NCI-H146 (cell line): Measurements from ENCODE around the gene SDK1.
A peak's percentile ranks its signal among the peaks of the same experiment; 100 is the strongest.

ENCODE experiments used
- DNase-seq: peaks from one replicate; lab custom pipeline; 2025; lab: John Stamatoyannopoulos, UW

SDK1 gene

DNA sequence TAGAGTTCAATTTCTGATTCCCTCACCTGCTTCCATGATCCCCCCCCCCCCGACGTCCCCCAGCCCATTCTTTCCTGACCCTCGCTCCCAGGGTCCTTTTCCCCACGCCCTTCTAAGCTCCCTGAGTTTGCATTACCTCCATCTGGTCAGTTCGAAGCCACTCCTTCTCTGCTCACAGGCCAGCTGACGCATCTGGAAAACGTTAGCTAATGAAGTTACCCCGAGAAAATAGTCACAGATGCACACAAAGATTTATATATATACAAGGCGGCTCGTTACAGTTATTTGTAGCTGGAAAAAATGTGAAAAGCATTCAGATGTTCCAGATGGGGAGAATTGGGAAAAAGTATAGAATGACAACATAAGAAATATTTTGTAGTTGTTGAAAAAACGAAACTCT, 751.1 kb downstream of the SDK1 start:
- no peak for DNase-seq

GRCh38 chr7:4054158-4054557, 753.1 kb downstream of the SDK1 start:
- DNase-seq: no peak

DNA sequence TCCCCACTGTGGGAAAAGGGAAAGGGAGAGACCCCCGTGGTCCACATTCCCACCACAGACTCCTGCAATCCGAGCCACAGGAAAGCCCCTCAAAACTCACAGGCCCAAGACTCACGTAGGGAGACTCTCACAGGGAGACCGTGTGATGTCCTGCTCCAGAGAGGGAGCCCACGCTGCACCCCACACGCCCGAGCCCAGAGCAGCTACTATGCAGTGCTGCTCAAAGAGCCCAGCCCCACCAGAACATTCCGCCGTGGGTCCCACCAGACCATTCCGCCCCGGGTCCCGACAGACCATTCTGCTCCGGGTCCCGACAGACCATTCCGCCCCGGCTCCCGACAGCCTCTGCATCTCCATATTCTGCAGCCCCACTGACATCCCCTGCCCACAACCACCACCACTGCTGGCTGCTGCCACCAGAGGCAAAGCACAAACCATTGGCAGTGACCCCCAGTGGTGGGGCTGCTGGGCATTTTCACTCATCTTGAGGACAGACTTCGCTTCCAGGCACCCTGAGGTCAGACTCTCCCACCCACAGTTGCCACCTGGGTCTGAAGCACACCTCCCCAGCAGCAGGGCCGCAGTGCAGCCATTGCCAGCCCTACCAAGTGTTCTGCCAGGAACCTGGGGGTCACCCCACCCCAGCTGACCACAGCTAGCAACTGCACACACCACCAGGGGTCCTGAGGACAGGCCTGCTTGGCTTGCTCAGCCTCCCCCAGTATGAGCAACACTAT, 755.7 kb downstream of the SDK1 start:
- DNase-seq: no peak

DNA sequence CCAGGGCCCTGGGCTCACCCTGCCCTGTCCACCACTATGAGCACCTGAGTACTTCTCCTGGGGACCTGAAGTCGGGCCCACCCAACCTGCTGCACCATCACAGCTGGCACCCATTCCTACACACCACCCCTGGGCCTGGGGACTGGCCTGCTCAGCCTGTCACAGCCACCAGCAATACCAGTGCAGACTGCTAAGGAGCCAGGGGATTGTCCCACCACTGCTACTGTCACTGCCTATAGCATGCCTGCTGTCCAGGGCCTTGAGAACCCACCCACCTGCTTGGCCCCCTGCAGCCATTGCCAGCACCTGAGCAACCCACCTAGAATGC, 756.2 kb downstream of the SDK1 start:
- no peak for DNase-seq

DNA sequence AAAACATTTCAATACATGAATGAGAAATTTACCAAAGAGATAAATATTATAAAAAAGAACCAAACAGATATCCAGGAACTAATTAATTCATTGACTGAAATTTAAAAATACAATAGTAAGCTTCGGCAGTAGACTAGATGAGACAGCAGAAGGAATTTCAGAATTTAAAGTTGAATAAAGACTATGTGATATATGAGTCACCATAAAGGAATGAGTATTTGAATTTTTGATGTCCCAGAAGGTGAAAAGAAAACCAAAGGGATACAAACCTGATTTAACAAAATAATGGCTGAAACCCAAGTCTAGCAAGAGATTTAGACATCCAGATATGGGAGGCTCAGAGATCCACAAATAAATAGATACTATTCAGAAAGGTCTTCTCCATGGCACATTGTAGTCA, 757.1 kb downstream of the SDK1 start:
- no peak for DNase-seq

DNA sequence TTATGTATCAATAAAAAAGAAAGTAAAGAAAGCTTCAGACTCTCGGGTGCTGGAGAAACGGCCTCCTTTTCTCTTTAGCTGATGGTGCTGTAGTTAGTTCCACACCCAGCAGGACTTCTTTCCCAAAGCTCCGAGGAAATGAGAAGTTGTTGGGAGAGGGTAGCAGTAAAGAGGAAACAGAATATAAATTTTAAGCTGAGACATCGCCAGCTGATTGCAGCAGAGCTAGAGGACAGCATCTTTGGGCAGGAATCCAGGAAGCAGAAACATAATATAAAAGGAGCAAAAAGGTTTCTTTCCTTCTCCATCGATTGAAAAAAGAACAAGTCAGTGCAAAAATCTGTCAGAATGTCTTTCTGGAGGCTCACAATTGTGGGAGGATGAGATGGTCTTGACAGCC, 764.1 kb downstream of the SDK1 start:
- no peak for DNase-seq

DNA sequence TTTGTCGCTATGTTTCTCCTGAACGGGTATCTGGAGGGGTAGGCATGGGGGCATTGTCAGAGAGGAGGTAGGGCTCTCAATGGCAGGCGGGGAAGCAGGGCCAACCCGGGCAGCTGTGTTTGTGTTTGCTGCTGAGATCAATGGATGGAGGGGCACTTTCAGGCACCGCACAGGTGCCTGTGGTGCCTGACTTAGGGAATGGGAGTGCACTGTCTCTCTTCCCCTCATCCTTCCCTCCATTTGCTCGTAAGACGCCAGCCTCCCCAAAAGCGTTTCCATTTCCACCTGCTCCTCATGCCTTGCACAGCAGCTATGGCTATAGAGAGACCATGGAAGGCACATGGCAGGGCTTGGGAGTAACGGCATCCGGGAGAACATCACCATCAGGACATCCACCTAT, 765.2 kb downstream of the SDK1 start:
- DNase-seq: no peak

DNA sequence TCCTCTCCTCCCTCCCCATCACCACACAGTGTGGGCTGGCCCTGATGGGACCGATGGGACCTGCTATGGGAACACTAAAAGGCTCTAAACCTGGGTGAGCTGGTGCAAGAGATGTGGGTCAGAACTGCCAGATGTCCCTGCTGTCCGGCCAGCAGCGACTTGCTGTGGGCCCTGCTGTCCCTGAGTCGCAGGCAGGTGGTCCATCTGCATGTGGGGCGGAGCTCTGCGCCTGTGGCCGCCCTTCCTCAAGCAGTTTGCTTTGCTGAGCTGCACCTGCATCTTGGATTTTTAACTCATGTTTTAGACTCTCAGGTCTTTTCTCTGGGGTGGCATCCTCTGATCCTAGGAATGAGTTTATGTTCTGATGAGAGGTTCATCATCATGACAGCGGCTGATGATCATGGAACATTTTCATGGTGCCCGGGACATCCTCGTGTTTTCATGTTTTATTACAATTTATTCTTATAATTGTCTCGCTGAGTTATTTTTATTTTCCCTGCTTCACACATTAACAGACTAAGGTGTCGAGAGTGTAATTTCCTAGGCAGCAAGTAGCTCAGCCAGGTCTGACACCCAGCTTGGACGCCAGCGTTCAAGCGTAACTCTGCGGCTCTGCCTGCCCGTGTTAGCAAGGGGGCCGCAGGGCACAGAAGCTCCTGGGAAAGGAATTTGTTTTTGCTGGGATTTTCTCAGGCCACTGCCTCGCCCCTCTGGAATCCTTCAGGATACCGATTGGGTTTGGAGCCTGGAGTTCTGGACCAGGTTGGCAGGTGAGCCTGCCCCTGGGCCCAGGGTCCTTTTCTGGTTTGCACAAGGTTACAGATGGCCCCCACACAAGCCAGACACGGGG, 765.8 kb downstream of the SDK1 start:
- DNase-seq: peak; percentile 10

GRCh38 chr7:4067476-4067760, 766.4 kb downstream of the SDK1 start:
- no peak for DNase-seq

DNA sequence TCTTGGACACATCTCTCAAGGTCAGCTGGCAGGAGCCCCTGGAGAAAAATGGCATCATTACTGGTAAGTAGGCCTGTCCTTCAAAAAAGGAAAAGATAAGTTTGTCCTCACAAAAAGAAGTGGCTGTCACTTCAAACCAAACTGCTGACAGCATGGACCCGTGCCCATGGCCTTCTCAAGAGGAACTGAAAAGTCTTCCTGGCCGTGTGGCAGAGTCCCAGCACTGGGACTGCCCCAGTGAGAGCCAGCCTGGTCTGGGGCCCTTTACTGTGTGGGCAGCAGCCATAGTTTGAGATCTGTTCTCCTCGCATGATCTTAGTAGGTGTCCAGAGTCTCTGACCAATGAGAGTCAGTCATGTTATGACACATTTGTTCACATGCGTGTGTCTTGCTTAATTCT, 766.8 kb downstream of the SDK1 start:
- no peak for DNase-seq

GRCh38 chr7:4068286-4068685, 767.2 kb downstream of the SDK1 start:
- no peak for DNase-seq

DNA sequence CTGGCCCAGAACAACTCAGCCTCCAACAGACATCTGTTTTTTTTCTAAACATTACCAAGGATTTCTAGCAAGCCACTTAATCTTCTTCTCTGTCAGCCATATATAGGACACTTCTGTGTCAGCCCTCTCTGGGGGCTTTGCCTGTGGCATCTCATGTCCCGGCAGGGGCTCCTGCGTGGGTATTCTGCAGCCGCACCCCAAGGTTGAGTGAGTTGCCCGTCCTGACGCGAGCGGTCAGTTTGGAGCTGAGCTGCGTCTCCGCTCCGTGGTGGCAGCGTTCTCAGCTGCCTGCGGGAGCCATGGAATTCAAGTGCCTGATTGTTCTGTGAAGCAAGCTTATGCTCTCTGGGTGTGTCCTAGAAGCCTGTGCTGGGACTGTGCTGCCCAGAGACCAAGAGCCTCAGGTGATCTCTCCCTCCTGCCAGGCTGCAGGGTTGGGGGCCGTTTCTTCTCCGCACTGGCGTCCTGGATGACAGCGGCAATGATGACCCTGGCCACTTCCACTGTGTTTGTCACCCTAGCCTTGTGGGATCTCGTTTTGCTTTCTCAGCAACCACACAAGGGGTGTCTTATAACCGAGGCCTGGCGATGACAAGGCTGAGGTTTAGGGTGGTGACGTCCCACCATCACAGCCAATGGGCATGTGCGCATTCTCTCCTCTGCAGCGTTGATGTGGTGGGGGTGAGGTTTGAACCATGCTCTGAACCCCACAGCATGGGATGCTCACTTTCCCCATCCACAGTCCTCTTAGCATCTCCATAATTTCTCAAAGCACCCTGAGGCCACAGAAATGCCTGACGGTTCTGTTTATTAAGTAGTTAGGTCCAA, 768.4 kb downstream of the SDK1 start:
- no peak for DNase-seq

- DNase-seq: no peak
Observed at GRCh38 chr7:4070214-4070613, 769.2 kb downstream of the SDK1 start.

GRCh38 chr7:4071370-4072058, 770.5 kb downstream of the SDK1 start:
- DNase-seq: no peak

DNA sequence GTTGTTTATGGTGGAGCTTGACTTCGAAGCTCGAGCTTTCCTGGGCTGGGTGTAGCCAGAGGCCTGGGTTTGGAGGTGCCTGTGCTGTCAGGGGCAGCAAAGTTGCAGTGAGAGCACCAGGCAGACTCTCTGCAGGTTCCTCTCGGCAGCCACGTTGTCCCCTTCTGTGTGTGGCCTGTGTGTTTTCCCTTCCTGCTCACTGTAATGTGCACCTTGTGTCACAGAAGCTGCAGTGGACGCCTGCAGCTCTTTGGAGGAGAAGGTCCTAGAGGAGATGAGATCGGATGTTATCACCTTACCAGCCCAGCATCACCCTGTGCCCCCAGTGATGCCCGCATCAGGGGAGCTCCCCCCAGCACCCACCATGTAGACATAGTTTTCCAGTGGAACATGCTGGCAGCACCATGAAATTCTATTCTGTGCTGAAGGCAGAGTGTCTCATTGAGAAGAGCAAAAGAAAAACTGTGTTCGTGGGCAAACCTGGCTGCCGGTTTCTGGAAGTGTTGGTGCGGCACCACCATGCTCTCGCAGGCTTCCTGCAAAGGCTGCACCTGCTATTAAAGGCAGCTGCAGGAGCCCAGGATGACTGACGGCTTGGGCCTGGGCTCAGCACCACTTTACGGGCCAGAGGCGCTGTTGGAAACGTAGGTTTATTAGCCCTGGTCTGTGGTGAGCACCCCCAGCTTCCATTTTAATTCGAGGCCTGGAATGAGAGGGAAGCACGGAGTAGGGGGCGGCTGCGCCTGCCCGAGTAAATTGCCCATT, 771.3 kb downstream of the SDK1 start:
- DNase-seq: no peak

GRCh38 chr7:4073052-4073451, 772.0 kb downstream of the SDK1 start:
- DNase-seq: no peak

GRCh38 chr7:4073750-4074149, 772.7 kb downstream of the SDK1 start:
- DNase-seq: no peak

- no peak for DNase-seq
Observed at GRCh38 chr7:4074407-4074806, 773.4 kb downstream of the SDK1 start.

- no peak for DNase-seq
Observed at GRCh38 chr7:4074994-4075393, 773.9 kb downstream of the SDK1 start.

- no peak for DNase-seq
Observed at GRCh38 chr7:4076701-4077294, 775.7 kb downstream of the SDK1 start.

- no peak for DNase-seq
Observed at GRCh38 chr7:4077980-4078379, 776.9 kb downstream of the SDK1 start.
